Skeletal muscle cell (primary cell): Measurements from ENCODE around the gene CACNA1D.

Experiments
- DNase-seq: peaks from one replicate; pipeline ENCODE4 v3.0.0-alpha.2; 2010; ENCODE audit warnings: low read depth
- H3K4me3 ChIP-seq: 2 replicates; pipeline ENCODE4 v1.5.1; 2011; ENCODE audit warnings: low read depth, mild to moderate bottlenecking, control low read depth, low read length, moderate library complexity

Gene CACNA1D

DNA sequence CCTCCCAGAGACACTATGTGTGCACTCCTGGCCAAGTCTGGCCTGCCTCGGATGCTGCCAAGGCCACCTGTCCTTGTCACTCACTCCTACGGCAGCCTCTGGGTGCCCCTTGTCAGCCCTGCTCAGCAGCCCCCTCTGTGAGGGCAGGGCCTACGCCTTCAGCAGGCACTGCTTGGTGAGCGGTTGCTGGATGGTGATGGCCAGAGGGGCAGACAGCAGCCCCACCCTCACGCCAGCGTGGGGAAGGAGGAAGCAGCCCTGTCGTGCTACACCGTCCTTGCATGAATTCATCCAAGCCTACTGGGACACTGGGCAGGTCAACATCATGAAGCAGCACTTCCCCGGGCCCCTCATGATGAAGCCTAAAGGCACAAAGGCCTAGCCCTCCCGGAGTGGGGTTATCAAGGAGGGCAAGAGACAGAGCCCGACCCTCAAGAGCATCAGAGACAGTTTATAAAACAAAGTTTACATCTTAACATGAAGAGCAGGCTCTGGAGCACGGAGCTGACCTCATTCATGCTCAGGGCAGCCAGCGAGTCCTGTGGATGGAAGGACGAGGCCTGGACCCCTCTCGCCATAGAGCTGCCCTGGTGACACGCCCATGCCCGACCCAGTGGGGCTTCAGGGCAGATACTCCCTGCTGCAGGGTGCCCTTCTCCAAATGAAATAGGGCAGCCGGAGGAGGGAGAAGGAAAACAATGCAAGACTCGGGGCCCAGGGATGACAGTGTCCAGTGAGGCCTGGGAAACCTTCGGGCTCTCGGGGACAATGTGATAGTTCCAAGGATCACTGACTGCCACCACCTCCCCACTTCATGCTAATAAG lies 326.6 kb downstream of the CACNA1D start:
- H3K4me3 ChIP-seq: no peak overlapping the region
- no peak for DNase-seq

DNA sequence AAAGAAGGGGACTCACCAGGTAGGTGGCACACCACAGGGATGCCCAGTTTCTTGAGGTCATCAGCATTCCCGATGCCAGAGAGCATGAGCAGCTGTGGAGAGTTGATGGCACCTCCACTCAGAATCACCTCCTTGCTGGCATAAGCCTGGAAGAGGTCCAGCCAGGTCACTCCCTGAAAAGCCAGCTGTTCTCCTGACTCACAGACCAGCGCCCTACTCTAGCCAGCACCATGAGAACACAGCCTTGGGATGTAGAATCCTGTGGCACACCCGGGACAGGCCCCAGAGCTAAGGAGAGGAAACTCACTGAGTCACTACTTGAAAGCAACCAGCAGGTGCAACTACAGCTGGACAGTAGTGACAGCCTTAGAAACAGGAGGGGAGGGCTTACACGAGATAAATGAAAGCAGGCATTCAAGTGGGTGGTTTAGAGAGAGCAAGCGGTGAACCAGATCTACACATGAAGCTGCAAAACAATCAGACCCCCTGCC lies 327.3 kb downstream of the CACNA1D start:
- no peak overlapping the region for H3K4me3 ChIP-seq
- peak; percentile 43 for DNase-seq

DNA sequence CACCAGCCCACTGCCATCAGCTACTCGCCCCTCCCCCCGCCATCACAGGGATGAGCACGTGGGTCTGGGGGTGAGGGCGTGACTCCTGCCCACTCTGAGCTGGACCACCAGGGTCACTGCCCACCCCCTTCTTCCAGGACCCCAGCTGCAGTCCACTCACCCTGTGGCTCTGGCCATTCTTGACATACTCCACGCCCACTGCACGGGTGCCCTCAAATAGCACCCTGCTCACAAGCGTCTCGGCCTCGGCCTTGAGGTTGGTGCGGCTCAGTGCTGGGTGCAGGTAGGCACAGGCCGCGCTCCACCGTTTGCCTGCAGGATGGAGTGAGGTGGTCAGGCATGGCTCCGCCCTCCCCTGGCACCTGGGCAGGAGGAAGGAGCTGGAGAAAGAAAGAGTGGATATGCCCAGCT lies 327.9 kb downstream of the CACNA1D start:
- no peak for DNase-seq
- no peak overlapping the region for H3K4me3 ChIP-seq

DNA sequence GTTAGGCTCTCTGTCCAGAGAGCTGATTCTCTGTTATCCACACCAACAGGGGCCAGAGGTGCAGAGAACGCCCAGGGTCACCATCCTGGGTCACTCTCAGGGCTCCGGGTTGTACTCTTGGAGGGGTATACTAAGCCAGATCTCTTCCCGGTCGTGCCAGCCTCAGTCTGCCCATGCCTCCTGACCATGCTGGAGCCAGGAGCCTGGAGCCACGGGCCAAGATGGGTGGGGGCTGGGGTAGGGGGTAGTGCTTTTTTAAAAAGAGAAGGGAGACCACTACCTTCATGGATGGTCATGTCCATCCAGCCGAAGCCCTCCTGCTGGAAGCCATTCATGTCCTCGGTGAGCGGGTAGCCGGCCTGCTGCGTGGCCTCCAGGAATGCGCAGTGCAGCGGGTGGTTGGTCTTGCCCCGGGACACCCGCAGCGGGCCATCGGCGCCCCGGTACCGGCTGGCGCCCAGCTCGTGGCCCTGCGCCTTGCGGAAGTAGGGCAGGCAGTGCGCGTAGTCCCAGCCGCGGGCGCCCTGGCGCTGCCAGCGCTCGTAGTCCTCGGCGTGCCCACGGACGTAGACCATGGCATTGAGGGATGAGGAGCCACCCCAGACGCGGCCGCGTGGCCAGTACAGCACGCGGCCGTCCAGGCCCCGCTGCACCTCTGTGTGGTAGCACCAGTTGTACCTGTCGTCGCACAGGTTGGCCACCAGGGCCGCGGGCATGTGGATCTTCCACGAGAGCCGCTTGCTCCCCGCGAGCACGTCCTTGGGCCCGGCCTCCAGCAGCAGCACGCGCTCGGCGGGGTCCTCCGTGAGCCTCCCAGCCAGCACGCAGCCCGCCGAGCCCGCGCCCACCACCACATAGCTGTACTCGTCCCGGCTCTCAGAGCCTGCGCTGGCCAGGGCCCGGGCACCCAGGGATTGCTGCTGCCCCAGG lies 328.9 kb downstream of the CACNA1D start:
- no peak for DNase-seq

DNA sequence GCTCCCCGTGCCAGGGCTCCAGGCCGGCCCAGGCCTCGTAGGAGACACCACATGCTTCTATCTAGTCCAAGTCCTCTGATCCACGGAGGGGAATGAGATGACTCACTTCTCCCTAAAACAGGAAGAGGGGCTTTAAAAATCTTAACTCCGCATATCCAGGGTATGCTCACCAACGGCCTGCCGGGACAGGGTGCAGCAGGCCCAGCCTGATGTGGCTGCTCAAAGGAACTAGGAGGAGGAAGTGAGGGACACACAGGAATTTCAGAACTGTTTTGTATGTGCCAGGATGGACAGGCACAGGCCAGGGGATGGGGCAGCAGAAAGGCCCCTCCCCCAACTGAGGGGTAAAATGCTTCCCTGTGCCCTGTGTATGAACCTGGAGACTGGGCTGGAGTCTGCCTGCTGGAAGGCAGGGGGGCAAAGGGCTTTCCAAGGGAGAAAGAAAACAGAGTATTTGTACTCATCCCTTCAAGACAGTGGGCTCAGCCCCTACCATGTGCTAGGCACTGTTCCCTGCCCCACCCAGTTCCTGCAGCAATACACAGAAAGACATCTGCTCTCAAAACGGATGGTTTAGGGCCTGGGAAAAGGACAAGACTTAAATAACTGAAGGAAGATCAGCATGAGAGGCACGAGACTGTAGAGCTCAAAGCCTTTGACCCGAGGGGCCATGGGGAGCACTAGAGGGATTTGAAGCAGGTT lies 329.7 kb downstream of the CACNA1D start:
- no peak overlapping the region for H3K4me3 ChIP-seq
- DNase-seq: no peak

More for the DNA sequence above, 328.9 kb downstream of the CACNA1D start:
- H3K4me3 ChIP-seq: no peak overlapping the region

DNA sequence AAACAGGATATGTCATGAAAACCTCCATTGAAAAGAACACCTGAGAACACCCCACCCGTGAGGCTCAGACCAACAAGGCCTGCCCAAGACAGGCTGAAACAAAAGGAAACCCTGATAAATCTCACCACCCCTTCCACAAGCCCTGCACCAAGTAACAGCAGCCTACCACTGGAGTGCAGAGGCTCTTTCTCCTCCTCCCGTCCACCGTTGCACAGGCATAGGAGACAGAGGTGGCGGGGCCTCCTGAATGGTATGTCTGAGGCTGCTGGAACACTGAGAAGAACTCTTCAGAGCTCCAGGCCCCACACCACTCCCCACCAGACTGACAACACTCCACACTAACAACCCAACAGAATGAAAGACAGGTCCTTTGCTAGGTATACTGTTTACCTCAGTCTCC lies 330.4 kb downstream of the CACNA1D start:
- DNase-seq: no peak
- no peak overlapping the region for H3K4me3 ChIP-seq

DNA sequence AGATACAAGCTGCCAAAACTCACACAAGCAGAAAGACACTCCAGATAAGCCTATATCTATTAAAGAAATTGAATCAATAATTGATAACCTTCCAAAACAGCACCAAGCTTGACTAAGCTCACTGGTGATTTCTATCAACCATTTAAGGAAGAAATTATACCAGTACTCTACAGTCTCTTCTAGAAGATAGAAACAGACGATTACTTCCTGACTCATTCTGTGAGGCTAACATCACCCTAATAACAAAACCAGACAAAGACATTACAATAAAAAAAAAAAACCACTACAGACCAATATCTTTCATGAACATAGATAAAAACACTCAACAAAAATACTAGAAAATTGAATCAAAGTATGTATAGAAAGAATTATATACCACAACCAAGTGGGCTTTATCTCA lies 331.6 kb downstream of the CACNA1D start:
- no peak for DNase-seq
- no peak overlapping the region for H3K4me3 ChIP-seq

DNA sequence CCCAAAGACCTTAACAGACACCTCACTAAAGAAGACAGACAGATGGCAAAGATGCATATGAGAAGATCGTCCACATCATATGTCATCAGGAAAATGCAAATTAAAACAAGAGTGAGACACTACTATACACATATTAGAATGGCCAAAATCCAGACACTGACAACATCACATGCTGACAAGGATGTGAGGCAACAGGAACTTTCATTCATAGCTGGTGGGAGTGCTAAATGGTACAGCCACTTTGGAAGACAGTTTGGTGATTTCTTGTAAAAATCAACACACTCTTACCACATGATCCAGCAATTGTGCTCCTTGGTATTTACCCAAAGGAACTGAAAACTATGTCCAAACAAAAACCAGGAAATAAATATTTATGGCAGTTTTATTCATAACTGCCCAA lies 334.2 kb downstream of the CACNA1D start:
- no peak for DNase-seq
- no peak overlapping the region for H3K4me3 ChIP-seq

DNA sequence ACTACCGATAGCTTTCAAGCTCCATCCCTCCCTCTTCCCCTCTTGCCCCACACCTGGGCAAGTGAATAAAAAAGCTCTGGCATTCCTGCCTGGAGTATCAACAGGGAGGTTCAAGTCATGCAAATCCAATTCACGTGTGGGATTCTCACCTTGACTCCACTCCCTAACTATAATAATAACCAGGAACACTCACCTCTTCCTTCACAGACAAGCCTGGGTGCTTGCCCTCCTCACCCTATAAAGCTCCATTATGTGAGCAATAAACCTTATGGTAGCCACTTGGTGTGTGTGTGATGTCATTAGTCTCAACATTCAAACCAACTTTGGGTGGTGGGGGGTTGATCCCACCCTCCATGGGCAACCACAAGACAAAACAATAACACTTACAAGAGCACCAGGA lies 335.2 kb downstream of the CACNA1D start:
- no peak overlapping the region for H3K4me3 ChIP-seq
- DNase-seq: no peak

DNA sequence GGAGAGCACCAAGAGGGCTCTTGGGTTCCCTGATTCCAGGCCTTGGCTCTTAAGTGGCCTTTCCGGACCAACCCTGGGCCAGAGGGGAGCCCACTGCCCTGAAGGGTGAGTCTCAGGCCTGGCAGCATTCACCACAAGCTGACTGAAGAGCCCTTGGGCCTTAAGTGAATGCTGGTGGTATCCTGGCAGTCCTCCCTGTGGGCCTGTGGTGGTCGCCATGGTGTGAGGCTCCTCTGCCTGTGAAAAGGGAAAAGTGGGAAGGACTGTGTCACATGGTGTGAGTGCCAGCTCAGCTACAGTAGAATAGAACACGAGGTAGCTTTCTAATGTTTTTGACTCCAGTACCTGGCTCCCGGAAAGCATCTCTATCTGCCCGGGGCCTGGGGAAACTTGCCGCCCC lies 336.5 kb downstream of the CACNA1D start:
- DNase-seq: no peak
- H3K4me3 ChIP-seq: no peak overlapping the region

DNA sequence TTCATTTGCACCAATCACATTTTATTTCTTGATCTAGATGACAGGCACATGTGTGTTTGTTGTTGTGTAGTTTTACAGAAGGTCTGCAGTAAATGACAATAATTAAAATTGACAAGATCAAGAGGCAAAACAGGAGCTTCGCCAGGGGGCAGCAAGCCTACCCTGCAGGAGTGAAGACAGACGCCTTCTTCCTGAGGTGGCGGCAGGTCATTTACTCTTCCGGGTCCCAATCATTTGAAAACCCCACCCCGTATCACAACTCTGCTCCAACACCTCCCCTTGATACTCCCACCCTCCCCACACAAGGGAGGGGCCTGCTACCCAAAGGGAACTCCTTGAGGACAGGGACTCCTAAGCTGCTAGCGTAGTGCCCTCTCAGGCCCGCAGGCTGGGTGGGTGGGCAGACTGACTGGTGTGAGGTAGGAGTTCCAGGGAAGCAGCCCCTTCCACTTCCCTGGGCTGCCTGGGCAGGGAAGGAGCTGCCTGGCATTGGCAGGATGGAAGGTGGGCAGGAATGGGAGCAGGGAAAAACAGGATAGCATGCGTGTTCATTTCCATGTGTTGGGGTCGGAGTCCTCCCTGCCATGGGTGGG lies 338.7 kb downstream of the CACNA1D start:
- H3K4me3 ChIP-seq: no peak overlapping the region
- DNase-seq: no peak

DNA sequence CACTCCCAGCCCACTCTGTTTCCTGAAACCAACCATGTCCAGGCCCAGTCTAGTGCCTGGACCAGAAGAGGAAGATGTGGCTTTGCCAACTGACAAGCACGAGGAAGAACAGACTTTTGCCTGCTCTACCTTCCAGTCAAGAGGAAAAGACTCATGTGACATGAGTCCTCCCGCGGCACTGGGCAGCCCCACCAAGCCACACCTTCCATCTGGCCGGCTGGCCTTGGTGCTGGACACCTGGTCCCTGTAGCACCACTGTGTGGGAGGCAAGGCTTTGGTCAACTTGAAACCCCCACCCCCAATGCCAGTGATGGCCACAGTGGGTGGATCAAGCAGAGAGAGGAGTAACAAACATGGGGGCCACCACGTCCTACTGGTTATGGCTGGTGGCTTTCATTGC lies 339.3 kb downstream of the CACNA1D start:
- H3K4me3 ChIP-seq: no peak overlapping the region
- DNase-seq: no peak

DNA sequence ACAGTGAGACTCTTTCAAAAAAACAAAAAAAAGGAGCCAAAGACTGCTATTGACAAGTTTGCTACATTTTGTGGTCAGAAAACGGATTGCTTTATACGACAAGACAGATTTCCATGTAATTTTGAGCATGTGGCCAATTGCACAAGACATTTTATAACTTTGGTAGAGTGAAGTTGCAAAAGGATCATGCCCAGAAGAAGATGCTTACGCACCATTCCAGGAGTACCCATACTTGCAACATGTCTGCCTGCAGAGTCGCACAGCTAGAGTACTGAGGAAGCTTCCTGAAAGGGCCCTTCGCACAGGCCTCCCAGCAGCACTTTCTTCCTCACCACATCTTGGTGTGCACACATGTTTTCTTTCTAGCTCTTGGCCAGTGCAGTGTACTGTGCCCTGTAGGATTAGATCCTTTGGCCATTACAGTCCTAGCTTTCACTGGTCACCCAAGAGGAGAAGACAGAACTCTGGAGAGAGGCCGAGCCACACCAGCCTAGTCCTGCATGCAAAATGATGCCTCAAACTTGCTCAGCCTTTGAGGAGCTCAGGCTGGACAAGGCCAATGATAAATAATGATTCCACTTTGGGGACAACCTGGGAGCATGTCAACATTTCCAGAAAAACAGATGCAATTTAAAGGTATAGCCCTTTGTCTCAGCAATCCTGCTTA lies 340.2 kb downstream of the CACNA1D start:
- DNase-seq: no peak

DNA sequence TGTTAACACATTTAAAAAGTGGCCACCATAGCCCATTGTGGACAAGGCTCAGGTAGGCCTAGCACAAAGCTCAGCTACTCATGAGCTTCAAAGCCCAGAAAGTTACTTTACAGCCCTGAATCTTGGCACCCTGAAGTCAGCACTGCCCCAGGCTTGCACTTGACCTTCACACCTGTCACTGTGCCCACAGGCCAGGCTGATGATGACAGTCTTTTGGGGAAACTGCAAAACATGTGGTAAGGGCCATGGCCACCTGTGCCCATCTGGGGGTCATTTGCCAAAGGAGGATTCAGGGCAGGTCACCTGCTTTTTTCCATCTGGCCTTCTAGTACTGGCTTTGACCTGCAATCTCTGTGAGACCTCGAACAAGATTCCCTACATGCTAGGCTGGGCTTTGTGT lies 340.8 kb downstream of the CACNA1D start:
- DNase-seq: no peak
- H3K4me3 ChIP-seq: no peak overlapping the region

More for the DNA sequence above, 340.2 kb downstream of the CACNA1D start:
- no peak overlapping the region for H3K4me3 ChIP-seq

DNA sequence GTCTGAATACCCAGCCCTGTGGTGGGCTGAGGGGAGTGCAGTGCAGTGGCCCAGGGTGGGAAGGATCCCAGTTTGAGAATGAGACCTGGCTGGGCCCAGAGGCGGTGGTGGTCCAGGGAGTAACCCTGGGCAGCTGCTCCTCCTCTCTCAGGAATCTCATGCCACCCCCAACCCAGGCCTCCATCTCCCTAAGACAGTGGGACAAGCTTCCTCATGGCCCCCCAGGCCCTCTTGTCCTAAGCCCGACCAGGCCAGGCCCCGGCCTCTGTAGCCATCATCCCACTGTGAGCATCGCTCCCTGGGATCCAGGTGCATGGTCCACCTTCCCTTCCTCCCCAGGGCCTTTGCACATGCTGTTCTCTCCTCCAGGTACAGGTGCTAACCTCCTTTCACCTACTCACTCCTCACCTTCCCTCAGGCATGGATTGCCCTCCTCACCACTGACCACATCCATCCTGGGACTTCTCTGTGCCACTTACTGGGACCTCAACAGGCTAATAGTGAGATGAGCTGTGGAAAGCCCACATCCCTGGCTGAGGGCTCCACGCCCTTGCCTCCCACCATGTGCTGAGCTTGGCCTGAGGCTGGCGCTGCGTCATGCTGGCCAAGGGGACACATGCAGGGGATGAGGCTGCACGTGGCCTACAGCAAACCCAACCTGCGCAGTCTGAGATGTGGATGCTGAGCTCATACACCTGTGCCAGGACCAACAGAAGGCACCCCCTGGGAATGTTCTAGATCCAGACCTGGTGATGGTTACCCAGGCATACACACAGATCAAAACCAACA lies 341.9 kb downstream of the CACNA1D start:
- H3K4me3 ChIP-seq: no peak overlapping the region
- no peak for DNase-seq

DNA sequence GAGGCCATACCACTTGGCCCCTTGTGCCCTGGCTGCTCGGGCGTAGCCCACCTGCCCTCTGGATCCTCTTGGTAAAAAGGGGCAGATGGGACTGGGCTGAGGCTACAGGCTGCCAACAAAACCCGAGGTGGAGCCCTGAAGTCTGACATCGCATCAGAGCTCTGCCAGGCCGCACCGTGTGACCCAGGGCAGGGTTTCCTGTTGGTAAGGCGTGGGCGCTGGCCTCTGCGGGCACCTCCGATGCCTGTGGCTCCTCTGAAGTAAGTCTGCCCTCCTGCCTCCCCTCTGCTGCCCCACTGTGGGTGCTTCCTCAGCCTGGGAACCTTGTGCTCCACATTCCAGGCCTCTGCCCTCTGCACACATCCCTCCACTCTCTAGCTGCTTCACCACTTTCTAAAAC lies 342.9 kb downstream of the CACNA1D start:
- no peak overlapping the region for H3K4me3 ChIP-seq
- no peak for DNase-seq

DNA sequence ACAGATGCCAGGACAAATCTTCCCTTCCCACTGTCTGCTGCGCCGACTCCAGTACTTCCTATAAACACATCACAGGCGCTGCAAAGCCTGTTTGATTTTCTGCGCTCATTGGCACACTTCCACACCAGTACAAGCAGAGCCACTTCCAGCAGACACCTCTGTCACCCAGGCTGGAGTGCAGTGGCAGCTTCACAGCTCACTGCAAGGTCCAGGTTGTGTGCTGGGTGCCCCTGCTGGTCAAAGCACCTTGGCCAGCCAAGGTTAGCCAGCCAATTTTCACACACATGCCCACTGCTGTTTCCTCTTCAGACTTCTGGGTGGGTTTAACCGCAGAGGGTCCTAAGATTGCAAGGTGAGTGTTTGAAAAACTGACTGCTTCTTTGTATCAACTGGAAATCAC lies 346.9 kb downstream of the CACNA1D start:
- H3K4me3 ChIP-seq: no peak overlapping the region
- DNase-seq: no peak
